GM18505 (cell line): ENCODE measurements around the gene HAP1.
"Not testable (repeated sequence)": the region's sequence is repeated elsewhere in the genome, so short reads cannot be mapped to it uniquely, and the experiment has no call there.

Experiments used
- ATAC-seq: cut with Tn5 transposase; IDR thresholded peaks from one replicate; pipeline ENCODE4 v1.9.1; 2021; ENCODE audit not compliant: unreplicated experiment
- POLR2A ChIP-seq: IDR thresholded peaks from 4 replicates; pipeline ENCODE4 v1.6.1; 2011; ENCODE audit warnings: borderline replicate concordance; ENCODE audit not compliant: insufficient read depth, insufficient read length; ENCODE audit errors: extremely low read depth

HAP1 gene, protein sequence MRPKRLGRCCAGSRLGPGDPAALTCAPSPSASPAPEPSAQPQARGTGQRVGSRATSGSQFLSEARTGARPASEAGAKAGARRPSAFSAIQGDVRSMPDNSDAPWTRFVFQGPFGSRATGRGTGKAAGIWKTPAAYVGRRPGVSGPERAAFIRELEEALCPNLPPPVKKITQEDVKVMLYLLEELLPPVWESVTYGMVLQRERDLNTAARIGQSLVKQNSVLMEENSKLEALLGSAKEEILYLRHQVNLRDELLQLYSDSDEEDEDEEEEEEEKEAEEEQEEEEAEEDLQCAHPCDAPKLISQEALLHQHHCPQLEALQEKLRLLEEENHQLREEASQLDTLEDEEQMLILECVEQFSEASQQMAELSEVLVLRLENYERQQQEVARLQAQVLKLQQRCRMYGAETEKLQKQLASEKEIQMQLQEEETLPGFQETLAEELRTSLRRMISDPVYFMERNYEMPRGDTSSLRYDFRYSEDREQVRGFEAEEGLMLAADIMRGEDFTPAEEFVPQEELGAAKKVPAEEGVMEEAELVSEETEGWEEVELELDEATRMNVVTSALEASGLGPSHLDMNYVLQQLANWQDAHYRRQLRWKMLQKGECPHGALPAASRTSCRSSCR

GRCh38 chr17:41734139-41734948 is at the start of gene HAP1:
HAP1 (minus strand) TSS chr17:41734643; CDS start chr17:41734634, 9 bp downstream.
- ATAC-seq: no peak
- no peak for TF ChIP-seq POLR2A

- no peak for ATAC-seq
- TF ChIP-seq POLR2A: no peak
These were observed 47.7 kb upstream of the HAP1 start for GRCh38 chr17:41782142-41782541.

DNA sequence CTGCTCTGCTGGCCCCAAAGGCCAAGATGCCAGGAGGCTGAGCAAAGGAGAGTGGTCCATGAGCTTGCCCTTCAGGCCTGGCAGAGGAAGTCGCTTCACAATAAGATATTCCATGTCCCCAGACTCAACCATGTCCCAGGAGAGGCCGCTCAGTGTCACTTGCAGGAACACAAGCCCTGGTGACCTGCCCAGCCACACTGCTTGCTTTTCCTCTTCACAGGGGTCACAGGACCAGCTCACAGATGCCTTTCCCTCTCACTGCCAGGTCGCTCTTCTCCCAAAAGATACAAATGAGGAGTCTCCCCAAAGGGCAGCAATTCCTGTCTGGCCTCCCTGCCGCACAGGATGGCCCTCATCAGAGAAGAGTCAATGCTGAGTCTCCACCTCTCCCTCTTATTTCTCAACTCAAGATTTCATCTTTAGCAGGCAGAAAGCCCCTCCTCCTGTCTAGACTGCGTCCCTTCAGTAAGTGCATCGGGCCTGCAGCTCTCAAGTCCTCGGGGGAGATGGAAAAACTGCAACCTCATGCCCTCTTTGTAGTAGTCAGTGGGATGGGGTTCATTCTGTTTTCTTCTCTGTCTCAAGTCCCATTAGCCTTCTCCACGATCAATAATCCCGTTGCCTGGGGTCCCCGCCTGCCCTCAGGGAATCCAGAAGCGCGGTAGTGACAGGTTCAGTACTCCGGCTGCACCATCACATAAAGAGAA is 47.1 kb upstream of the HAP1 start:
- no peak for TF ChIP-seq POLR2A
- no peak for ATAC-seq

DNA sequence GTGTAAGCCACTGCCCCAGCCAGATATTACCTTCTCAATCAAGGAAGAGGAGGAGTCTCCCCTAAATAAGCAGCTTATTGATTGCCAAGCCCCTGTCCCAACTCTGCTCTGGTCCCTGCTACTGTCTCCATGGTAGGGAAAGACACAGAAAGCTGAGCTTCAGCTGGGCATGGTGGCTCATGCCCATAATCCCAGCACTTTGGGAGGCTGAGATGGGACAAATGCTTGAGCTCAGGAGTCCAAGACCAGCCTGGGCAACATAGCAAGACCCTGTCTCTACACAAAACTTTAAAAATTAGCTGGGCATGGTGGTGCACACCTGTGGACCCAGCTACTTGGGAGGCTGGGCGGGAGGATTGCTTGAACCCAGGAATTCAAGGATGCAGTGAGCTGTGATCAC is 45.5 kb upstream of the HAP1 start:
- ATAC-seq: no peak

DNA sequence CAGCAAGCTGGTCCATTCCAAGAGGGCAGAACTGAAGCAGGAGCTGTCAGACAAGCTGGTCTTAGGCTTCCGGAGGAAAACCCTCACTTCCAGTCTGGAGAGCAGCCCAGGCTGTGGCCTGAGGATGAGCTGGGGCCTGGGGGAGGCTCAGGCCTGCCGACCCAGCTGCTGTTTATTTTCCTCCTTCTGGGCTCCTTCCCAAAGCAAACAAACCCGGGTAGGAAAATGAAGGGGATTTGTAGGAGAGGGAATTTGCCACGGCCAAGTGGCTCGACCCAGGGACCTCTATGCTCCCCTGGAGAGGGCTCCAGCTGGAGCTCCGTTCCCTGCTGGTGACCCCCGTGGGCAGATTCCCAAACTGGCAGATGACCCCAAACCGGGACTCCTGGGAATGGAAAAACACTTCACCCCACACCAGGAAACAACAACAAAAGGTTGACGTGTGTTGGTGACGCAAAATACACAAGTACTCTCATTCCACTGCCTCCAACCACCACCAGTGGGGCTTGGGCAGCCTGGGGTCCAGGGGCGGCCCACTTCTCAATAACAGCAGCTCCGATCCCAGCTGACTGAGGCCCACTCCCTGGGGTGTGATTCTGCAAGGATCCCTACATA is 43.2 kb upstream of the HAP1 start:
- ATAC-seq: no peak
- TF ChIP-seq POLR2A: no peak

More for the DNA sequence above, 45.5 kb upstream of the HAP1 start:
- no peak for TF ChIP-seq POLR2A

DNA sequence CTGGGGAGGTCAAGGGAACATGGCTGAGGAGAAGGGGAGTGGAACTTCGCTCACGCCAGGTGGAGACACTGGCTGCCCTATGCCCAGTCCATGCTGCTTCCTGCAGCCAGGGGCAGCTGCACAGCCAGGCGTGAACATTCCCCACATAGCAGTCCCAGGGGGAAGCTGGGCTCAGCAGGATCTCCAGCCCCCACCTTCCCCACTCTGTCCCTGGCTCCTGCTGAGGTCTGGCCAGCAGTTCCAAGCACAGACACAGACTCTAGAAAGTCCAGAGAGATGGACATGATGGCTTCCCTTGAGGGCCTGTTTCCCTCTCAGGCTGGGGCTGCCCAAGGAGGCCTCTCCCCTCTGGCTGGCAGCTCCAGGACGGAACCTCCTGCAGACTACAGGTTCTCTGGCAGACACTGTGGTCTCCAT is 42.7 kb upstream of the HAP1 start:
- ATAC-seq: no peak
- no peak for TF ChIP-seq POLR2A

- ATAC-seq: not testable (repeated sequence)
These were observed 41.9 kb upstream of the HAP1 start for GRCh38 chr17:41776262-41776900.

GRCh38 chr17:41775394-41776226 is 41.2 kb upstream of the HAP1 start:
- ATAC-seq: no peak

GRCh38 chr17:41773731-41774193 is 39.3 kb upstream of the HAP1 start:
- ATAC-seq: no peak
- TF ChIP-seq POLR2A: no peak

More at GRCh38 chr17:41775394-41776226, 41.2 kb upstream of the HAP1 start:
- no peak for TF ChIP-seq POLR2A

DNA sequence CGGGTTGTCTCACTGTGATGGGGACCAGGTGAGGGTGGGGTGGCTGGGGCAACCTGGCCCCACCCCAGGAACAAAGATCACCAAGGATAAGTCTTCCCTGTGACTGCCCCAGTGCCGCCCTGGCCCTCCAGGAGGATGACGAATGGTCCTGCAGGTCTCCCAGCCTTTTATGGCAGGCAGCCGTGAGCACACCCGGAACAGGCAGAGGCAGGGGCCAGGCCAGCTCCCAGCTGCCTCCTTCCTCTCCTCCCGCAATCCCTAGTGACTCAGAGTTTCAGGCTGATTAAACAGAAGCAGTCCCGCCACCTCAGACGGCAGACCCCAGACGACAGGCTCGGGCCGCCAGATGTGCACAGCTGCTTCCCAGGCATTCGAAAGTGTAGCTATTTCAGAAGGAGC is 38.7 kb upstream of the HAP1 start:
- no peak for TF ChIP-seq POLR2A
- no peak for ATAC-seq

- TF ChIP-seq POLR2A: no peak
- ATAC-seq: no peak
These were observed 38.2 kb upstream of the HAP1 start for GRCh38 chr17:41772586-41773189.
